ENCODE measurements around the gene RRAGC.

DNA sequence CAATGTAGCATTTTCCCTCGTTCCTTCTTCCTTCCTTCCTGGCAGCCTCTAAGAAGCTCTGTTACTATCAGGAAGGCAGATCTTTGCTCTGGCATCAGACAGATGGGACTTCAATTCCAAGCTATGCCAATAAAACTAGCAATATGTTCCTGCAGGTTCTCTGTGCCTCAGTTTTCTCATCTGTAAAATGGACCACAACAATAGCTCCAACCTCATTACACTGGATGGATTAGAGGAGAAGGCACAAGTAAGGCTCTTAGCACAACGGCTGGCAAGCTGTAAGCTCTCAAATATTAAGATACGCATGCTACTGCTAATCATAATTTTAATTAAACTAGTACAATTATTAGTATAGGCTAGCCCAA is 27.2 kb downstream of the RRAGC start:
- TF ChIP-seq, protein P1, sequence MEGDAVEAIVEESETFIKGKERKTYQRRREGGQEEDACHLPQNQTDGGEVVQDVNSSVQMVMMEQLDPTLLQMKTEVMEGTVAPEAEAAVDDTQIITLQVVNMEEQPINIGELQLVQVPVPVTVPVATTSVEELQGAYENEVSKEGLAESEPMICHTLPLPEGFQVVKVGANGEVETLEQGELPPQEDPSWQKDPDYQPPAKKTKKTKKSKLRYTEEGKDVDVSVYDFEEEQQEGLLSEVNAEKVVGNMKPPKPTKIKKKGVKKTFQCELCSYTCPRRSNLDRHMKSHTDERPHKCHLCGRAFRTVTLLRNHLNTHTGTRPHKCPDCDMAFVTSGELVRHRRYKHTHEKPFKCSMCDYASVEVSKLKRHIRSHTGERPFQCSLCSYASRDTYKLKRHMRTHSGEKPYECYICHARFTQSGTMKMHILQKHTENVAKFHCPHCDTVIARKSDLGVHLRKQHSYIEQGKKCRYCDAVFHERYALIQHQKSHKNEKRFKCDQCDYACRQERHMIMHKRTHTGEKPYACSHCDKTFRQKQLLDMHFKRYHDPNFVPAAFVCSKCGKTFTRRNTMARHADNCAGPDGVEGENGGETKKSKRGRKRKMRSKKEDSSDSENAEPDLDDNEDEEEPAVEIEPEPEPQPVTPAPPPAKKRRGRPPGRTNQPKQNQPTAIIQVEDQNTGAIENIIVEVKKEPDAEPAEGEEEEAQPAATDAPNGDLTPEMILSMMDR (IDR thresholded peaks at IDR 0.05) = no peak
- TF ChIP-seq POLR2A (IDR thresholded peaks at IDR 0.05) (no peak), EP300 (IDR thresholded peaks at IDR 0.05) (no peak)
